GM12878 (cell line): ENCODE data around the gene LRIG3. TPM values are rescaled to one million over a fixed set of nuclear protein-coding genes. Genes with fewer than 3 reads are reported as not detected.

Experiments
- ATAC-seq: fragments of 200-7000 bp; cut with Tn5 transposase; 3 replicates; pipeline ENCODE4 v1.9.1; 2020; ENCODE audit warnings: mild to moderate bottlenecking, moderate library complexity
- BruUV-seq: library from RNA; stranded (reverse); fragments of 400-500 nt; replicated peaks from 2 replicates; lab custom pipeline; 2021; lab: Mats Ljungman, UMichigan
- CTCF ChIA-PET: fragments of 300-600 bp; sonication (Branson Sonifier 250); formaldehyde crosslinking; extraction: SDS; loops from one replicate; lab custom pipeline; 2021; ENCODE audit warnings: inconsistent platforms; lab: Yijun Ruan, JAX
- POLR2A ChIA-PET: fragments of 350-600 bp; formaldehyde crosslinking; extraction: SDS; loops from one replicate; lab custom pipeline; 2021; ENCODE audit warnings: inconsistent platforms; lab: Charles Lee
- RAD21 ChIA-PET: fragments of 300-600 bp; sonication (Branson Sonifier 250); formaldehyde crosslinking; loops from one replicate; lab custom pipeline; 2023; ENCODE audit warnings: antibody characterized with exemption; ENCODE audit not compliant: unreplicated experiment; lab: Charles Lee
- SMC1A ChIA-PET: fragments of 300-600 bp; sonication (Branson Sonifier 250); formaldehyde crosslinking; loops from one replicate; lab custom pipeline; 2023; ENCODE audit not compliant: unreplicated experiment, uncharacterized antibody; lab: Charles Lee
- DNase-seq: peaks from one replicate; pipeline ENCODE4 v3.0.0-alpha.2; 2011; ENCODE audit warnings: low read depth, low spot score
- FAIRE-seq: peaks from 3 replicates; lab custom pipeline; 2011; peaks lifted over from hg19 to GRCh38; lab: Jason Lieb, UNC
- H2AFZ ChIP-seq: 2 replicates; pipeline ENCODE4 v1.6.0; 2011; ENCODE audit warnings: low read depth, low read length, control low read depth; ENCODE audit not compliant: control insufficient read depth
- H3K27ac ChIP-seq: 2 replicates; pipeline ENCODE4 v1.5.1; 2011; ENCODE audit warnings: control low read depth; ENCODE audit not compliant: control insufficient read depth, insufficient read depth
- H3K27me3 ChIP-seq, 2 experiments: replicated peaks in 1 of 2; 2 replicates each; pipeline versions ENCODE4 v1.6.0 to v1.6.1; 2011; ENCODE audit warnings: low read length in 1 of 2; ENCODE audit not compliant: control insufficient read depth in 2 of 2, insufficient read depth in 2 of 2
- H3K36me3 ChIP-seq, 2 experiments: 2 replicates each; pipeline ENCODE4 v1.5.1; 2011; ENCODE audit warnings: low read length in 1 of 2; ENCODE audit not compliant: control insufficient read depth in 2 of 2, insufficient read depth in 2 of 2
- H3K4me1 ChIP-seq: 2 replicates; pipeline ENCODE4 v1.6.1; 2011; ENCODE audit warnings: mild to moderate bottlenecking, low read length, moderate library complexity, mixed read lengths; ENCODE audit not compliant: control insufficient read depth, insufficient read depth
- H3K4me2 ChIP-seq: 2 replicates; pipeline ENCODE4 v1.6.0; 2011; ENCODE audit warnings: control low read depth; ENCODE audit not compliant: control insufficient read depth, insufficient read depth
- H3K4me3 ChIP-seq: fragments of 200-600 bp; sonication (generic); 2 replicates; pipeline ENCODE4 v1.5.1; 2016
- H3K79me2 ChIP-seq: 2 replicates; pipeline ENCODE4 v1.6.0; 2011; ENCODE audit warnings: low read length; ENCODE audit not compliant: control insufficient read depth, insufficient read depth
- H3K9ac ChIP-seq: 2 replicates; pipeline ENCODE4 v1.8.0; 2011; ENCODE audit warnings: low read length, control low read depth, mixed read lengths; ENCODE audit not compliant: control insufficient read depth, insufficient read depth
- H3K9me3 ChIP-seq: replicated peaks from 3 replicates; pipeline ENCODE4 v1.5.1; 2011; ENCODE audit warnings: mild to moderate bottlenecking, low read length; ENCODE audit not compliant: control insufficient read depth, insufficient read depth
- H4K20me1 ChIP-seq: 2 replicates; pipeline ENCODE4 v1.6.0; 2011; ENCODE audit not compliant: control insufficient read depth, insufficient read depth
- BCL11A ChIP-seq: IDR thresholded peaks from 2 replicates; pipeline ENCODE4 v1.6.1; 2011; ENCODE audit warnings: low read depth, low read length
- CBFB ChIP-seq: IDR thresholded peaks from 2 replicates; pipeline ENCODE4 v1.6.1; 2016; ENCODE audit warnings: antibody characterized with exemption, low read depth
- CEBPB ChIP-seq, 2 experiments: fragments of 150-350 bp in 1 of 2; IDR thresholded peaks; 2 replicates each; pipeline ENCODE4 v1.6.1; 2012 to 2014; ENCODE audit warnings: low read depth in 2 of 2, low read length in 2 of 2, borderline replicate concordance in 1 of 2, inconsistent platforms in 1 of 2
- HCFC1 ChIP-seq: fragments of 150-350 bp; IDR thresholded peaks from 2 replicates; pipeline ENCODE4 v1.6.1; 2014; ENCODE audit warnings: low read length
- HDGF ChIP-seq: fragments of 450-650 bp; IDR thresholded peaks from 2 replicates; pipeline ENCODE4 v1.6.1; 2016; ENCODE audit warnings: antibody characterized with exemption
- IRF4 ChIP-seq: IDR thresholded peaks from 2 replicates; pipeline ENCODE4 v1.6.1; 2011; ENCODE audit warnings: low read depth, low read length
- KLF5 ChIP-seq: fragments of 450-650 bp; IDR thresholded peaks from 2 replicates; pipeline ENCODE4 v1.6.1; 2014; ENCODE audit warnings: mild to moderate bottlenecking; ENCODE audit not compliant: partially characterized antibody
- NBN ChIP-seq: fragments of 450-650 bp; IDR thresholded peaks from 2 replicates; pipeline ENCODE4 v1.6.1; 2016
- NFIC ChIP-seq: IDR thresholded peaks from 2 replicates; pipeline ENCODE4 v1.6.1; 2012; ENCODE audit warnings: low read depth, mild to moderate bottlenecking, inconsistent platforms, low read length, moderate library complexity
- RUNX3 ChIP-seq: IDR thresholded peaks from 2 replicates; pipeline ENCODE4 v1.6.1; 2012; ENCODE audit warnings: low read length, inconsistent platforms
- SIX5 ChIP-seq: IDR thresholded peaks from 2 replicates; pipeline ENCODE4 v1.6.1; 2011; ENCODE audit warnings: mild to moderate bottlenecking, low read depth, low read length, moderate library complexity; ENCODE audit not compliant: severe bottlenecking
- TCF12 ChIP-seq: IDR thresholded peaks from 2 replicates; pipeline ENCODE4 v1.6.1; 2011; ENCODE audit warnings: low read depth, mild to moderate bottlenecking, low read length
- TCF7 ChIP-seq: IDR thresholded peaks from 2 replicates; pipeline ENCODE4 v1.6.1; 2014; ENCODE audit warnings: antibody characterized with exemption, borderline replicate concordance
- ZNF207 ChIP-seq: fragments of 450-650 bp; IDR thresholded peaks from 2 replicates; pipeline ENCODE4 v1.6.1; 2014; ENCODE audit warnings: antibody characterized with exemption, mild to moderate bottlenecking, borderline replicate concordance
- WGBS: methylation state at CpG from one replicate; pipeline ENCODE4 v1.1.6; 2016; ENCODE audit warnings: low lambda C conversion rate; ENCODE audit not compliant: insufficient replicate concordance, insufficient coverage; ENCODE audit errors: missing lambda C conversion rate; 5-methylcytosine and 5-hydroxymethylcytosine counted together
- in situ Hi-C: fragments of 300-500 bp; cut with MboI; formaldehyde crosslinking; loops from 9 replicates; pipeline ENCODE4 v1.14.3; 2018; ENCODE audit warnings: mixed read lengths
- intact Hi-C: fragments of 100-400 bp; cut with micrococcal nuclease; formaldehyde crosslinking; loops from one replicate; pipeline ENCODE4 v1.14.2; 2022; ENCODE audit not compliant: unreplicated experiment
- polyA plus RNA-seq, 11 experiments: library from polyadenylated mRNA; depleted of rRNA in 4 of 11; unstranded in 6 of 11; stranded (reverse) in 5 of 11; fragments of >200 nt; fragmentation: Nextera tagmentation in 4 of 11; fragmentation: Illumina TruSeq in 1 of 11; extraction: Ambion mirVana in 4 of 11; extraction: Trizol in 1 of 11; gene quantifications; 1 replicate in 1 of 11; 2 replicates in 10 of 11; pipeline versions ENCODE4 v1.2.1 to v1.2.3, GENCODE V29; 2011 to 2016; ENCODE audit warnings: inconsistent platforms in 2 of 11, missing spikeins in 2 of 11, low read depth in 1 of 11
- total RNA-seq, 4 experiments: library from RNA; depleted of rRNA in 3 of 4; stranded (reverse); fragments of >200 nt in 3 of 4; fragmentation: Illumina TruSeq in 1 of 4; extraction: Trizol in 1 of 4; gene quantifications; 2 replicates each; pipeline versions ENCODE4 v1.2.1 to v1.2.3, GENCODE V29; 2013 to 2021
- TF ChIP-seq, protein P1 (sequence below): IDR thresholded peaks from 2 replicates; pipeline ENCODE4 v1.6.1; 2012; ENCODE audit warnings: low read depth, low read length, improper control_type of control experiment
- TF ChIP-seq, protein P2 (sequence below): IDR thresholded peaks from 2 replicates; pipeline ENCODE4 v1.6.1; 2011; ENCODE audit warnings: low read depth, mild to moderate bottlenecking, low read length, moderate library complexity, borderline replicate concordance; ENCODE audit errors: extremely low read depth
- TF ChIP-seq, protein P3 (sequence below): IDR thresholded peaks from 2 replicates; pipeline ENCODE4 v1.6.1; 2012; ENCODE audit warnings: mild to moderate bottlenecking, low read depth, low read length
- TF ChIP-seq, protein P4 (sequence below): IDR thresholded peaks from 2 replicates; pipeline ENCODE4 v1.6.1; 2011; ENCODE audit warnings: borderline replicate concordance, low read depth, mild to moderate bottlenecking, moderate library complexity, mixed read lengths, low read length; ENCODE audit not compliant: insufficient read depth; ENCODE audit errors: extremely low read length

Gene LRIG3
- total and polyA plus RNA-seq, 10 of the 15 experiments (the other 5 are each of a cell fraction or from before 2014, with no cell fraction given) = 0.95 to 8.5 (median 5.0) TPM

DNA sequence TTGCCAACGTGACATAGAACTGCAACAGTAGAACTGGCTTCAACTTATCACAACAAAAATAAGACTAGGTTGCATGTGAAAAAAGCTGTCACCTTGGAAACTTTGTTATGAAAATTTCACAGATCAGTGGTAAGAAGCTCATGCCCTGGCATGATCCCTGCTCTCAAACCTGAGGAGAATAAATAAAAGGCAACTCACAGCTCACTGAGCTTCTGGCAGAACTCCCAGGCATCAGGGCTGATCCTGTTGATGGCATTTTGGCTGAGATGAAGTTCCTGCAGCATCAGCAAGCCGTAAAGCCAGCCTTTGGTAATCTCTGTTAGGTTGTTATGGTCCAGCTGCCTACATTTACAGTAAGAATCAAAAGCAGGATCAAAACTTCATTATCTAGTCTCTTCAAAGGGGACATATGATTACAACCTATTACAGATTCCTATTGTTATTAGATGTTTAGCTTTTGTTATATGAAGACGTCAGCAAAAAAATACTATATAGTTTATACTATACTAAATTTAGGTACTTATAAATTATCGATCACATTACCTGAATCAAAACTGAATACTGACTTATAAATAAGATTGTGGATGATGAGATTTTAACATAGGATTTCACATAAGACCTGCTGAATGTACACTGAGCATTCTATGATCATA lies 32.0 kb downstream of the LRIG3 start (continued):
- TF ChIP-seq, protein P1, sequence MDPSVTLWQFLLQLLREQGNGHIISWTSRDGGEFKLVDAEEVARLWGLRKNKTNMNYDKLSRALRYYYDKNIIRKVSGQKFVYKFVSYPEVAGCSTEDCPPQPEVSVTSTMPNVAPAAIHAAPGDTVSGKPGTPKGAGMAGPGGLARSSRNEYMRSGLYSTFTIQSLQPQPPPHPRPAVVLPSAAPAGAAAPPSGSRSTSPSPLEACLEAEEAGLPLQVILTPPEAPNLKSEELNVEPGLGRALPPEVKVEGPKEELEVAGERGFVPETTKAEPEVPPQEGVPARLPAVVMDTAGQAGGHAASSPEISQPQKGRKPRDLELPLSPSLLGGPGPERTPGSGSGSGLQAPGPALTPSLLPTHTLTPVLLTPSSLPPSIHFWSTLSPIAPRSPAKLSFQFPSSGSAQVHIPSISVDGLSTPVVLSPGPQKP = no peak
- TF ChIP-seq HCFC1 = no peak
- no peak for TF ChIP-seq TCF12
- TF ChIP-seq, protein P2, sequence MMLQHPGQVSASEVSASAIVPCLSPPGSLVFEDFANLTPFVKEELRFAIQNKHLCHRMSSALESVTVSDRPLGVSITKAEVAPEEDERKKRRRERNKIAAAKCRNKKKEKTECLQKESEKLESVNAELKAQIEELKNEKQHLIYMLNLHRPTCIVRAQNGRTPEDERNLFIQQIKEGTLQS = no peak
- TF ChIP-seq TCF7 = no peak
- TF ChIP-seq IRF4 = no peak
- TF ChIP-seq CEBPB (IDR thresholded peaks at IDR 0.05; ENCODE audit: borderline replicate concordance in 1 of 2, low read depth in 2 of 2, low read length in 2 of 2) = no peak
- no peak for TF ChIP-seq CBFB
- TF ChIP-seq ZNF207 = no peak
- TF ChIP-seq BCL11A = no peak
- no peak for TF ChIP-seq KLF5

DNA sequence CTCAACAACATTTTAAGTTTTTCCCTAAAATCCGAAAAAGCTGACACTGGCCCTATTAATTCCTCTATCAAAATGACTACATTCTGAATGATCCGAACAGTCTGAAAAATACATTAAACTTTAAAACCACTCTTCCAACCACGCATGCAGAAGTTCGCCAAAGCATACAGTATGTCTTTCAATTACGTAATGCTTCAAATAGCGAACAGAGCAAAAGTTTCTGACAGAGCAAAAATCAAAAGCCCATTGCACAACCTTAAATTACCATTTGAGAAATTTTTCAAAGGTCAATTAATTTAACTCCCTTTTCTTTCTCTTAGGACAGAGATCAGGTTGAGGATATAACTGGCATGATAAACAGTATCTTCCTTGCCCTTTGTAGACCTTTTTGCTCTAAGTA lies 33.2 kb downstream of the LRIG3 start:
- Histone ChIP-seq H3K36me3 (no peaks in the 10 kb centered on the region; a peak in 2 of 4 replicates), H4K20me1 (no peaks in the 10 kb centered on the region), H3K27ac (no peak overlapping the region), H3K27me3 (no peaks in the 10 kb centered on the region), H3K9me3 (no peaks in the 10 kb centered on the region), H3K4me3 (no peak overlapping the region), H3K9ac (no peak overlapping the region), H3K4me1 (no peaks in the 10 kb centered on the region), H2AFZ (no peak overlapping the region), H3K4me2 (no peak overlapping the region), H3K79me2 (no peaks in the 10 kb centered on the region)
- ChIA-PET POLR2A (no interaction called here), CTCF (interaction anchor here (1.0 kb wide), 1 partner anchor 10 kb away, joined by 3 read pairs; no protein-coding TSS in a partner anchor), RAD21 (no interaction called here), SMC1A (no interaction called here)
- no peak for DNase-seq
- in situ Hi-C loops = no loop called here
- intact Hi-C loops = no loop called here
- FAIRE-seq = no peak
- 63% methylated on average over 6 of the region's 6 CpGs for WGBS
- no peak for ATAC-seq
- no TSS peak for BruUV-seq
- no peak for TF ChIP-seq RUNX3
- TF ChIP-seq NFIC = no peak
- TF ChIP-seq HDGF = no peak
- TF ChIP-seq SIX5 = no peak
- TF ChIP-seq, protein P3, sequence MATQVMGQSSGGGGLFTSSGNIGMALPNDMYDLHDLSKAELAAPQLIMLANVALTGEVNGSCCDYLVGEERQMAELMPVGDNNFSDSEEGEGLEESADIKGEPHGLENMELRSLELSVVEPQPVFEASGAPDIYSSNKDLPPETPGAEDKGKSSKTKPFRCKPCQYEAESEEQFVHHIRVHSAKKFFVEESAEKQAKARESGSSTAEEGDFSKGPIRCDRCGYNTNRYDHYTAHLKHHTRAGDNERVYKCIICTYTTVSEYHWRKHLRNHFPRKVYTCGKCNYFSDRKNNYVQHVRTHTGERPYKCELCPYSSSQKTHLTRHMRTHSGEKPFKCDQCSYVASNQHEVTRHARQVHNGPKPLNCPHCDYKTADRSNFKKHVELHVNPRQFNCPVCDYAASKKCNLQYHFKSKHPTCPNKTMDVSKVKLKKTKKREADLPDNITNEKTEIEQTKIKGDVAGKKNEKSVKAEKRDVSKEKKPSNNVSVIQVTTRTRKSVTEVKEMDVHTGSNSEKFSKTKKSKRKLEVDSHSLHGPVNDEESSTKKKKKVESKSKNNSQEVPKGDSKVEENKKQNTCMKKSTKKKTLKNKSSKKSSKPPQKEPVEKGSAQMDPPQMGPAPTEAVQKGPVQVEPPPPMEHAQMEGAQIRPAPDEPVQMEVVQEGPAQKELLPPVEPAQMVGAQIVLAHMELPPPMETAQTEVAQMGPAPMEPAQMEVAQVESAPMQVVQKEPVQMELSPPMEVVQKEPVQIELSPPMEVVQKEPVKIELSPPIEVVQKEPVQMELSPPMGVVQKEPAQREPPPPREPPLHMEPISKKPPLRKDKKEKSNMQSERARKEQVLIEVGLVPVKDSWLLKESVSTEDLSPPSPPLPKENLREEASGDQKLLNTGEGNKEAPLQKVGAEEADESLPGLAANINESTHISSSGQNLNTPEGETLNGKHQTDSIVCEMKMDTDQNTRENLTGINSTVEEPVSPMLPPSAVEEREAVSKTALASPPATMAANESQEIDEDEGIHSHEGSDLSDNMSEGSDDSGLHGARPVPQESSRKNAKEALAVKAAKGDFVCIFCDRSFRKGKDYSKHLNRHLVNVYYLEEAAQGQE = no peak
- TF ChIP-seq, protein P4, sequence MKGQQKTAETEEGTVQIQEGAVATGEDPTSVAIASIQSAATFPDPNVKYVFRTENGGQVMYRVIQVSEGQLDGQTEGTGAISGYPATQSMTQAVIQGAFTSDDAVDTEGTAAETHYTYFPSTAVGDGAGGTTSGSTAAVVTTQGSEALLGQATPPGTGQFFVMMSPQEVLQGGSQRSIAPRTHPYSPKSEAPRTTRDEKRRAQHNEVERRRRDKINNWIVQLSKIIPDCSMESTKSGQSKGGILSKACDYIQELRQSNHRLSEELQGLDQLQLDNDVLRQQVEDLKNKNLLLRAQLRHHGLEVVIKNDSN = no peak
- TF ChIP-seq NBN = no peak
- no peak for TF ChIP-seq HCFC1
